SK-N-MC (cell line): Measurements from ENCODE around the gene KNOP1.
"Not testable (repeated sequence)": the region's sequence is repeated elsewhere in the genome, so short reads cannot be mapped to it uniquely, and the experiment has no call there.

Experiments used
- EZH2 ChIP-seq: fragments of 200-600 bp; sonication (generic); IDR thresholded peaks from one replicate; pipeline ENCODE4 v1.6.1; 2017; ENCODE audit warnings: antibody characterized with exemption
- POLR2AphosphoS5 ChIP-seq: IDR thresholded peaks from 2 replicates; pipeline ENCODE4 v1.6.1; 2012; ENCODE audit warnings: mild to moderate bottlenecking, low read depth, low read length, borderline replicate concordance

- TF ChIP-seq POLR2AphosphoS5, EZH2: not testable (repeated sequence)
Measured at GRCh38 chr16:19665313-19665712, 52.7 kb downstream of the KNOP1 start.
